PC-9 (cell line): ENCODE measurements around the gene IER2.

Source experiments
- CTCF ChIP-seq: fragments of 200-600 bp; sonication (generic); conservative IDR thresholded peaks from 2 replicates; pipeline ENCODE4 v1.6.1; 2017; ENCODE audit warnings: mixed run types, antibody characterized with exemption, mild to moderate bottlenecking, moderate library complexity
- EZH2 ChIP-seq: fragments of 200-600 bp; sonication (generic); IDR thresholded peaks from 2 replicates; pipeline ENCODE4 v1.8.0; 2017; ENCODE audit warnings: antibody characterized with exemption, low read depth

GRCh38 chr19:13187419-13187818, 37.2 kb downstream of the IER2 start:
- TF ChIP-seq EZH2 (no peak), CTCF (no peak)
